ENCODE data around the gene CERCAM.

The CERCAM gene

DNA sequence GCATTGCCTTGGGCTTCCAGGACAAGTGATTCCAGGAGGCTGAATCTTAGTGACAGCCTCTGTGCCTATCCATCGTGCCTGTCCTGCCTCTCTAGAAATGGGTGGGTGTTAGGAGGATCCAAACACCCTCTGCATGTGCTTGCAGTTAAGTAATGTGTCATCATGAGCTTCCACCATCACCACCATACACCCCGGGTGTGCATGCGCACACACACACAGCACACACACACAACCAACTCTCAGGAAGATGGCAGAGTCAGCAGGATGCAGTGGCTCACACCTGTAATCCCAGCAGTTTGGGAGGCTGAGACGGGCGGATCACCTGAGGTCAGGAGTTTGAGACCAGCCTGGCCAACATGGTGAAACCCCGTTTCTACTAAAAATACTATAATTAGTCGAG, 22.8 kb upstream of the CERCAM start:
- Histone ChIP-seq H3K9ac (no peak overlapping the region), H3K27me3 (ENCODE audit: control insufficient read depth, insufficient read depth, low read length) (no peaks in the 10 kb centered on the region), H3K4me2 (ENCODE audit: low read length) (no peak overlapping the region), H3K9me3 (ENCODE audit: control insufficient read depth, low read length) (no peaks in the 10 kb centered on the region), H3K36me3 (ENCODE audit: control insufficient read depth, insufficient read depth, low read length) (no peaks in the 10 kb centered on the region), H2AFZ (no peak overlapping the region), H3K4me3 (ENCODE audit: low read depth, low read length) (no peak overlapping the region), H3K4me1 (no peaks in the 10 kb centered on the region), H3K79me2 (no peaks in the 10 kb centered on the region), H3K27ac (no peak overlapping the region)
- TF ChIP-seq, protein P1, sequence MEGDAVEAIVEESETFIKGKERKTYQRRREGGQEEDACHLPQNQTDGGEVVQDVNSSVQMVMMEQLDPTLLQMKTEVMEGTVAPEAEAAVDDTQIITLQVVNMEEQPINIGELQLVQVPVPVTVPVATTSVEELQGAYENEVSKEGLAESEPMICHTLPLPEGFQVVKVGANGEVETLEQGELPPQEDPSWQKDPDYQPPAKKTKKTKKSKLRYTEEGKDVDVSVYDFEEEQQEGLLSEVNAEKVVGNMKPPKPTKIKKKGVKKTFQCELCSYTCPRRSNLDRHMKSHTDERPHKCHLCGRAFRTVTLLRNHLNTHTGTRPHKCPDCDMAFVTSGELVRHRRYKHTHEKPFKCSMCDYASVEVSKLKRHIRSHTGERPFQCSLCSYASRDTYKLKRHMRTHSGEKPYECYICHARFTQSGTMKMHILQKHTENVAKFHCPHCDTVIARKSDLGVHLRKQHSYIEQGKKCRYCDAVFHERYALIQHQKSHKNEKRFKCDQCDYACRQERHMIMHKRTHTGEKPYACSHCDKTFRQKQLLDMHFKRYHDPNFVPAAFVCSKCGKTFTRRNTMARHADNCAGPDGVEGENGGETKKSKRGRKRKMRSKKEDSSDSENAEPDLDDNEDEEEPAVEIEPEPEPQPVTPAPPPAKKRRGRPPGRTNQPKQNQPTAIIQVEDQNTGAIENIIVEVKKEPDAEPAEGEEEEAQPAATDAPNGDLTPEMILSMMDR (IDR thresholded peaks at IDR 0.05), result no peak

DNA sequence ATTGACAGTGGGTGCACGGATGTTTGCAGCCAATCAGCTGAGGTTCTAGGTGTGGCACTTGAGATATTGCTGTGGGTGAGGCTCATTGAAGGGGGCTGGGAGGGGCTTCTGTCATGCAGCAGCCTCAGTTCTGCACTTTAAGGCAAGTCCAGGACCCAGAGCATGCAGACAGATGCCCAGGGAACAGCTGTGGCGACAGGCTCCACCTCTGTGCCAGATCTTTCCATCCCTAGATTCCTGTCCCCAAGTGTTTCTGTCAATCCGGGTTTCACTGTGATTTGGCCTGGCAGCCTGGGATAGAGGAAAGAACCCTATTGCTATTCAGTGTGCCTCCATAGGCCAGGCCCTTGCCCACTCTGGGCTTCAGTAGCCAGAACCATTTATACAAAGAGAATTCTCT, 20.8 kb upstream of the CERCAM start:
- H3K36me3 ChIP-seq (ENCODE audit: control insufficient read depth, insufficient read depth, low read length), result no peaks in the 10 kb centered on the region
- TF ChIP-seq, protein P1 (IDR thresholded peaks at IDR 0.05), result no peak
- no peaks in the 10 kb centered on the region for H3K27me3 ChIP-seq (ENCODE audit: control insufficient read depth, insufficient read depth, low read length)
- H3K4me3 ChIP-seq (ENCODE audit: low read depth, low read length), result no peak overlapping the region
- no peak overlapping the region for H2AFZ ChIP-seq
- no peaks in the 10 kb centered on the region for H3K9me3 ChIP-seq (ENCODE audit: control insufficient read depth, low read length)
- no peaks in the 10 kb centered on the region for H3K79me2 ChIP-seq
- no peaks in the 10 kb centered on the region for H3K4me1 ChIP-seq
- no peak overlapping the region for H3K9ac ChIP-seq
- H3K4me2 ChIP-seq (ENCODE audit: low read length), result no peak overlapping the region
- H3K27ac ChIP-seq, result no peak overlapping the region

DNA sequence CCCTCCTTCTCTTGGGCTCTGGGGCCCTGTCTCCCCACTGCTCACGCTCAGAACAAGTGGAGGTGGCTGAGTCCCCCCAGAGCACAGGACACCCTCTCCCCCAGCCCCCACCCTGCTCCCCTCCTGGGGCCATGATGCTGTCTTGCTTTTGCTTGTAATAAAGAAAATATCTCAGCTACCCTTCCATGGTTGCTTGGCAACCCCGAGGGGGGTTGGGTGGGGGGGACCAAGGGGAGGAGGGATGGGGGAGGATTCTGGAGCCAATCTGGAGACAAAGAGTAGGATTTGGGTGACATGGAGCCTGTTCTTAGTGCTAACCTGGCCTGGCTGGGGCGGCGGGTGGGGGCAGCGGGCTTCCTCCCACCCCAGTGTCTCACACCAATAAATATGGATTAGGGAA, 16.1 kb upstream of the CERCAM start:
- Histone ChIP-seq H2AFZ (no peak overlapping the region), H3K27me3 (ENCODE audit: control insufficient read depth, insufficient read depth, low read length) (no peaks in the 10 kb centered on the region), H3K4me3 (ENCODE audit: low read depth, low read length) (no peak overlapping the region), H3K9me3 (ENCODE audit: control insufficient read depth, low read length) (no peaks in the 10 kb centered on the region), H3K9ac (no peak overlapping the region), H3K4me2 (ENCODE audit: low read length) (no peak overlapping the region), H3K79me2 (no peaks in the 10 kb centered on the region), H3K36me3 (ENCODE audit: control insufficient read depth, insufficient read depth, low read length) (no peaks in the 10 kb centered on the region), H3K27ac (no peak overlapping the region), H3K4me1 (no peaks in the 10 kb centered on the region)
- TF ChIP-seq, protein P1 (IDR thresholded peaks at IDR 0.05), result no peak

DNA sequence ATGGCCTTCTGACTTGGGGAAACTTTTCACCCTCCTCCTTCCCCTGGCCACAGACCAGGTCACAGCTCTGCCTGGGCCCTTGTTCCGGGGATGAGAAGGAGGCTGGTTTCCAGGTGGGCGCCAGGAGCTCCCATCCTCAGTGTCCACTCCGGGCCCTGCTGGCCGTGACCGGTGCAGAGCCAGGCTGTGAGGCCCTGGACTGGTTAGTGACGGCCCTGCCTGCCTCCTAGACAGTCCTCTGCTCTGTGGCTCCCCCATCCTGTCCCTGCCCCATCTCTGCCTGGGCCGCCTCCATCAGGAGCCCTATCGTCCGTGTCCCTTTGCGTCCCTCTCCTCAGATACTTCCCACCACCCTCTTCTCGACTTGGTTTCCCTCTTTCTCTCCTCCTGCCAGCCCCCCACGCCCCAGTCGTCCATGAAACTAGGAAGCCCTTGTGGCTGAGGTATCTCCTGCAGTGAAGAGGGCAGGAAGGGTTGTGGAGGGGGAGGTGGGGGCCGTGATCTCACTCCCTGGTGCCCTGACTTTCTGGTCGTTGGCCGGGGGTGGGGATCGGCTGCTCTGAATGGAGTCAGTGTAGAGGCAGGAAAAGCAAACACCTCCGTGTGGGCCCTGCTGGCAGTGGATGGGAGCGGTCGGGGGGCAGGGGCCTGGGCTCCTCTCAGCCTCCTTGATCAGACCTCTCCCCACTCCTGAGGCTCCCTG, 15.4 kb upstream of the CERCAM start:
- no peaks in the 10 kb centered on the region for H3K79me2 ChIP-seq
- no peaks in the 10 kb centered on the region for H3K9me3 ChIP-seq (ENCODE audit: control insufficient read depth, low read length)
- TF ChIP-seq, protein P1 (IDR thresholded peaks at IDR 0.05), result no peak
- no peak overlapping the region for H3K9ac ChIP-seq
- H2AFZ ChIP-seq, result no peak overlapping the region
- no peak overlapping the region for H3K4me3 ChIP-seq (ENCODE audit: low read depth, low read length)
- no peaks in the 10 kb centered on the region for H3K36me3 ChIP-seq (ENCODE audit: control insufficient read depth, insufficient read depth, low read length)
- H3K4me2 ChIP-seq (ENCODE audit: low read length), result no peak overlapping the region
- H3K27me3 ChIP-seq (ENCODE audit: control insufficient read depth, insufficient read depth, low read length), result no peaks in the 10 kb centered on the region
- H3K27ac ChIP-seq, result no peak overlapping the region
- no peaks in the 10 kb centered on the region for H3K4me1 ChIP-seq

DNA sequence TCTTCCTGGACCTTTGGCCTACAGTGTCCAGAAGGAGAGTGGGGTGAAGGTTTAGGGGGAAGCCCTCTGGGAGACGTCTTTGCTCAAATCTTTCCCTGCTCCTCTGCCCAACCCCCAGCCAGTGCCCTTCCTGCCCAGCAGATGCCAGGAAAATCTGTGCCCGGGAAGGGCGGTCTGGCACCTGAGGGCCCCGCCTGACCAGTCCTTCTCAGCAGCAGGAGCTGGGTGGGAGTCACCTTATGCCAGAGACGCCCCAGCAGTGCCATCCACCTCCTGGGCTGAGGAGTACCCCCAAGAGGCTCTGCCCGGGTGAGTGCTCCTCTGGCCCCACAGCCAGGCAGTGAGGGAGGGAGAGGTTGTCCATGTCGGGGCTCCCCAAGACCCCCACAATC, 14.9 kb upstream of the CERCAM start:
- H3K27me3 ChIP-seq (ENCODE audit: control insufficient read depth, insufficient read depth, low read length), result no peaks in the 10 kb centered on the region

More for the DNA sequence above, 14.9 kb upstream of the CERCAM start:
- H3K4me1 ChIP-seq, result no peaks in the 10 kb centered on the region
- H3K4me2 ChIP-seq (ENCODE audit: low read length), result no peak overlapping the region
- no peak overlapping the region for H3K4me3 ChIP-seq (ENCODE audit: low read depth, low read length)
- H3K27ac ChIP-seq, result no peak overlapping the region
- H3K9ac ChIP-seq, result no peak overlapping the region
- no peaks in the 10 kb centered on the region for H3K9me3 ChIP-seq (ENCODE audit: control insufficient read depth, low read length)
- no peaks in the 10 kb centered on the region for H3K36me3 ChIP-seq (ENCODE audit: control insufficient read depth, insufficient read depth, low read length)
- no peak overlapping the region for H2AFZ ChIP-seq
- TF ChIP-seq, protein P1 (IDR thresholded peaks at IDR 0.05), result no peak
- H3K79me2 ChIP-seq, result no peaks in the 10 kb centered on the region
